ENCODE data around the gene CORIN.

CORIN gene

GRCh38 chr4:47842985-47843384 is 5.1 kb upstream of the CORIN start:
- peaks cover 15% of the 10 kb centered on the region for H3K36me3 Mint-ChIP-seq (ENCODE audit: low read depth)
- H3K4me1 Mint-ChIP-seq (ENCODE audit: low read depth) = peaks cover 3% of the 10 kb centered on the region
- no peaks in the 10 kb centered on the region for H3K9me3 Mint-ChIP-seq
- no peak overlapping the region for H3K4me3 Mint-ChIP-seq
- peaks cover 3% of the 10 kb centered on the region for H3K27me3 Mint-ChIP-seq (ENCODE audit: low read depth)
- no peak overlapping the region for H3K27ac Mint-ChIP-seq

GRCh38 chr4:47840291-47840690 is 2.4 kb upstream of the CORIN start:
- Mint-ChIP-seq H3K4me3 (no peak overlapping the region), H3K9me3 (no peaks in the 10 kb centered on the region), H3K27me3 (ENCODE audit: low read depth) (peaks cover 25% of the 10 kb centered on the region), H3K4me1 (ENCODE audit: low read depth) (peaks cover 20% of the 10 kb centered on the region), H3K36me3 (ENCODE audit: low read depth) (peaks cover 9% of the 10 kb centered on the region), H3K27ac (no peak overlapping the region)

GRCh38 chr4:47839259-47839658 is 1.4 kb upstream of the CORIN start:
- H3K27me3 Mint-ChIP-seq (ENCODE audit: low read depth) = peaks cover 31% of the 10 kb centered on the region
- H3K4me1 Mint-ChIP-seq (ENCODE audit: low read depth) = peaks cover 20% of the 10 kb centered on the region
- no peaks in the 10 kb centered on the region for H3K9me3 Mint-ChIP-seq
- no peak overlapping the region for H3K4me3 Mint-ChIP-seq
- H3K36me3 Mint-ChIP-seq (ENCODE audit: low read depth) = peaks cover 4% of the 10 kb centered on the region
- no peak overlapping the region for H3K27ac Mint-ChIP-seq

- H3K27ac Mint-ChIP-seq = no peak overlapping the region
- no peak overlapping the region for H3K4me3 Mint-ChIP-seq
- H3K4me1 Mint-ChIP-seq (ENCODE audit: low read depth) = peaks cover 20% of the 10 kb centered on the region
Observed at GRCh38 chr4:47838445-47838844, 578 bp upstream of the CORIN start.

GRCh38 chr4:47837094-47837907 is 566 bp downstream of the CORIN start:
- Mint-ChIP-seq H3K36me3 (ENCODE audit: low read depth) (no peaks in the 10 kb centered on the region), H3K9me3 (no peaks in the 10 kb centered on the region), H3K4me1 (ENCODE audit: low read depth) (peaks cover 20% of the 10 kb centered on the region), H3K4me3 (peak overlapping the region; percentile 80), H3K27me3 (ENCODE audit: low read depth) (peaks cover 40% of the 10 kb centered on the region), H3K27ac (no peak overlapping the region)

More at GRCh38 chr4:47838445-47838844, 578 bp upstream of the CORIN start:
- Mint-ChIP-seq H3K9me3 (no peaks in the 10 kb centered on the region), H3K36me3 (ENCODE audit: low read depth) (no peaks in the 10 kb centered on the region), H3K27me3 (ENCODE audit: low read depth) (peaks cover 39% of the 10 kb centered on the region)

- Mint-ChIP-seq H3K36me3 (ENCODE audit: low read depth) (no peaks in the 10 kb centered on the region), H3K27me3 (ENCODE audit: low read depth) (peaks cover 40% of the 10 kb centered on the region), H3K27ac (no peak overlapping the region), H3K9me3 (no peaks in the 10 kb centered on the region), H3K4me3 (peak overlapping the region; percentile 80), H3K4me1 (ENCODE audit: low read depth) (peaks cover 20% of the 10 kb centered on the region)
Observed at GRCh38 chr4:47836641-47837093, 1.2 kb downstream of the CORIN start.

GRCh38 chr4:47835494-47835893 is 2.4 kb downstream of the CORIN start:
- Mint-ChIP-seq H3K27me3 (ENCODE audit: low read depth) (peaks cover 40% of the 10 kb centered on the region), H3K9me3 (no peaks in the 10 kb centered on the region), H3K4me3 (no peak overlapping the region)

GRCh38 chr4:47831026-47831679 is 6.7 kb downstream of the CORIN start:
- H3K27ac Mint-ChIP-seq = no peak overlapping the region
- peaks cover 7% of the 10 kb centered on the region for H3K4me1 Mint-ChIP-seq (ENCODE audit: low read depth)
- no peaks in the 10 kb centered on the region for H3K36me3 Mint-ChIP-seq (ENCODE audit: low read depth)
- no peak overlapping the region for H3K4me3 Mint-ChIP-seq
- H3K9me3 Mint-ChIP-seq = no peaks in the 10 kb centered on the region
- peaks cover 30% of the 10 kb centered on the region for H3K27me3 Mint-ChIP-seq (ENCODE audit: low read depth)

More at GRCh38 chr4:47835494-47835893, 2.4 kb downstream of the CORIN start:
- no peak overlapping the region for H3K27ac Mint-ChIP-seq
- peaks cover 20% of the 10 kb centered on the region for H3K4me1 Mint-ChIP-seq (ENCODE audit: low read depth)
- H3K36me3 Mint-ChIP-seq (ENCODE audit: low read depth) = no peaks in the 10 kb centered on the region

GRCh38 chr4:47830265-47831025 is 7.4 kb downstream of the CORIN start:
- Mint-ChIP-seq H3K36me3 (ENCODE audit: low read depth) (no peaks in the 10 kb centered on the region), H3K27me3 (ENCODE audit: low read depth) (peaks cover 24% of the 10 kb centered on the region), H3K27ac (no peak overlapping the region), H3K9me3 (no peaks in the 10 kb centered on the region), H3K4me3 (no peak overlapping the region), H3K4me1 (ENCODE audit: low read depth) (peaks cover 4% of the 10 kb centered on the region)

GRCh38 chr4:47829438-47829837 is 8.4 kb downstream of the CORIN start:
- peaks cover 19% of the 10 kb centered on the region for H3K27me3 Mint-ChIP-seq (ENCODE audit: low read depth)
- H3K27ac Mint-ChIP-seq = no peak overlapping the region
- no peak overlapping the region for H3K4me3 Mint-ChIP-seq
- H3K9me3 Mint-ChIP-seq = no peaks in the 10 kb centered on the region
- H3K4me1 Mint-ChIP-seq (ENCODE audit: low read depth) = peaks cover 4% of the 10 kb centered on the region
- no peaks in the 10 kb centered on the region for H3K36me3 Mint-ChIP-seq (ENCODE audit: low read depth)

GRCh38 chr4:47827343-47828047 is 10.4 kb downstream of the CORIN start:
- H3K36me3 Mint-ChIP-seq (ENCODE audit: low read depth) = no peaks in the 10 kb centered on the region
- H3K27ac Mint-ChIP-seq = no peak overlapping the region
- H3K4me1 Mint-ChIP-seq (ENCODE audit: low read depth) = peaks cover 4% of the 10 kb centered on the region
- H3K9me3 Mint-ChIP-seq = no peaks in the 10 kb centered on the region
- no peak overlapping the region for H3K4me3 Mint-ChIP-seq
- H3K27me3 Mint-ChIP-seq (ENCODE audit: low read depth) = peaks cover 9% of the 10 kb centered on the region

- Mint-ChIP-seq H3K4me1 (ENCODE audit: low read depth) (peaks cover 4% of the 10 kb centered on the region), H3K36me3 (ENCODE audit: low read depth) (no peaks in the 10 kb centered on the region), H3K9me3 (no peaks in the 10 kb centered on the region), H3K27ac (no peak overlapping the region), H3K27me3 (ENCODE audit: low read depth) (peaks cover 13% of the 10 kb centered on the region), H3K4me3 (no peak overlapping the region)
Observed at GRCh38 chr4:47824840-47825239, 13.0 kb downstream of the CORIN start.

GRCh38 chr4:47819178-47819577 is 18.7 kb downstream of the CORIN start:
- Mint-ChIP-seq H3K27me3 (ENCODE audit: low read depth) (peaks cover 15% of the 10 kb centered on the region), H3K27ac (no peak overlapping the region), H3K4me3 (no peak overlapping the region), H3K9me3 (no peaks in the 10 kb centered on the region), H3K4me1 (ENCODE audit: low read depth) (peaks cover 5% of the 10 kb centered on the region), H3K36me3 (ENCODE audit: low read depth) (no peaks in the 10 kb centered on the region)

- Mint-ChIP-seq H3K9me3 (no peaks in the 10 kb centered on the region), H3K36me3 (ENCODE audit: low read depth) (no peaks in the 10 kb centered on the region), H3K27me3 (ENCODE audit: low read depth) (peaks cover 14% of the 10 kb centered on the region), H3K4me3 (no peak overlapping the region), H3K4me1 (ENCODE audit: low read depth) (peaks cover 5% of the 10 kb centered on the region), H3K27ac (no peak overlapping the region)
Observed at GRCh38 chr4:47817275-47817674, 20.6 kb downstream of the CORIN start.

Data from T-helper 1 cell treated with Interleukin-12 subunit alpha and Interleukin-12 subunit beta and Interleukin-4 antibody, amounts not matched to agents 30 μg/mL and 1 μg/mL, for 36 hours (primary cell).